H1 (cell line): ENCODE measurements around the gene CEP83. TPM values are rescaled to one million over a fixed set of nuclear protein-coding genes. Genes with fewer than 3 reads are reported as not detected.

Experiments
- CEBPB ChIP-seq: IDR thresholded peaks from 2 replicates; pipeline ENCODE4 v1.6.1; 2012; ENCODE audit warnings: low read depth, low read length
- EZH2 ChIP-seq: fragments of 200-600 bp; sonication (generic); IDR thresholded peaks from 2 replicates; pipeline ENCODE4 v1.7.1; 2012; ENCODE audit warnings: low read depth, mild to moderate bottlenecking, moderate library complexity, low read length, inconsistent platforms; ENCODE audit not compliant: severe bottlenecking
- JUND ChIP-seq: IDR thresholded peaks from 2 replicates; pipeline ENCODE4 v1.6.1; 2011; ENCODE audit warnings: mild to moderate bottlenecking, improper control_type of control experiment, low read length
- SP2 ChIP-seq: IDR thresholded peaks from 2 replicates; pipeline ENCODE4 v1.6.1; 2012; ENCODE audit warnings: mild to moderate bottlenecking, low read length, inconsistent platforms
- TAF7 ChIP-seq: optimal IDR thresholded peaks from 2 replicates; pipeline ENCODE3; 2011; ENCODE audit warnings: low read depth, mild to moderate bottlenecking, inconsistent platforms, low read length, moderate library complexity, borderline replicate concordance
- YY1 ChIP-seq: IDR thresholded peaks from 2 replicates; pipeline ENCODE4 v1.6.1; 2011; ENCODE audit warnings: low read depth, mild to moderate bottlenecking, low read length
- polyA plus RNA-seq, 7 experiments: library from polyadenylated mRNA; depleted of rRNA in 3 of 7; stranded (reverse) in 5 of 7; unstranded in 2 of 7; fragments of >200 nt in 5 of 7; fragments of 200-250 nt in 2 of 7; gene quantifications; 1 replicate in 5 of 7; 2 replicates in 1 of 7; 4 replicates in 1 of 7; pipeline versions ENCODE4 v1.2.1 to v1.2.3, GENCODE V29; 2011 to 2013; ENCODE audit warnings: missing spikeins in 2 of 7, mixed read lengths in 2 of 7
- total RNA-seq: library from RNA; stranded (reverse); fragmentation: NEBNext Ultra II Directional; extraction: Animal tissue kit (Norgen Biotek cat#: 25700); gene quantifications from 2 replicates; pipeline ENCODE4 v1.2.1, GENCODE V29; 2021

Gene CEP83
- total and polyA plus RNA-seq, 2 of the 8 experiments (the other 6 are each of a cell fraction or from before 2014, with no cell fraction given): 6.0 to 25.8 TPM

- TF ChIP-seq JUND: no peak
- no peak for TF ChIP-seq YY1
- no peak for TF ChIP-seq EZH2
- no peak for TF ChIP-seq SP2
- no peak for TF ChIP-seq CEBPB
- TF ChIP-seq TAF7: no peak
Measured at GRCh38 chr12:94404854-94405253, 54.8 kb downstream of the CEP83 start (continued).
